Natural killer cell (primary cell): ENCODE results near the gene STAM. TPM values are rescaled to one million over a fixed set of nuclear protein-coding genes. Genes with fewer than 3 reads are reported as not detected.

ENCODE experiments used
- ATAC-seq, 3 donors: fragments of 150-1000 bp in 2 of 3; fragments of 200-7000 bp in 1 of 3; cut with Tn5 transposase; 1 replicate in 1 of 3; 2 replicates in 2 of 3; pipeline ENCODE4 v1.10.0; 2021; ENCODE audit warnings: mild to moderate bottlenecking in 2 of 3, moderate library complexity in 2 of 3
- DNase-seq, 2 donors: peaks; one replicate each; pipeline versions ENCODE4 v3.0.0 to v3.0.0-alpha.2; 2013 to 2021; ENCODE audit warnings: mixed read lengths in 1 of 2
- H3K27ac ChIP-seq: one replicate; pipeline ENCODE4 v1.5.1; 2013; ENCODE audit warnings: mild to moderate bottlenecking, low read length
- H3K27me3 ChIP-seq: one replicate; pipeline ENCODE4 v1.6.1; 2013; ENCODE audit warnings: low read length; ENCODE audit not compliant: control insufficient read depth, insufficient read depth
- H3K36me3 ChIP-seq: one replicate; pipeline ENCODE4 v1.6.1; 2013; ENCODE audit warnings: low read length; ENCODE audit not compliant: control insufficient read depth, insufficient read depth
- H3K4me1 ChIP-seq: one replicate; pipeline ENCODE4 v1.6.1; 2013; ENCODE audit warnings: low read length; ENCODE audit not compliant: control insufficient read depth, insufficient read depth
- H3K4me3 ChIP-seq: one replicate; pipeline ENCODE4 v1.5.1; 2013; ENCODE audit warnings: low read length
- H3K9me3 ChIP-seq: one replicate; pipeline ENCODE4 v1.6.1; 2013; ENCODE audit warnings: low read length; ENCODE audit not compliant: control insufficient read depth, insufficient read depth
- H3K27ac Mint-ChIP-seq, 2 donors: one replicate each; pipeline ENCODE4 v1.8.0; 2022; ENCODE audit warnings: mild to moderate bottlenecking in 2 of 2, mixed read lengths in 2 of 2, moderate library complexity in 1 of 2
- H3K27me3 Mint-ChIP-seq, 2 donors: one replicate each; pipeline ENCODE4 v1.8.0; 2022; ENCODE audit warnings: low read depth in 2 of 2, mixed read lengths in 2 of 2
- H3K36me3 Mint-ChIP-seq: one replicate; pipeline ENCODE4 v1.8.0; 2022; ENCODE audit warnings: mixed read lengths
- H3K4me1 Mint-ChIP-seq, 2 donors: one replicate each; pipeline ENCODE4 v1.8.0; 2022; ENCODE audit warnings: mixed read lengths in 2 of 2
- H3K4me3 Mint-ChIP-seq: one replicate; pipeline ENCODE4 v1.8.0; 2022; ENCODE audit warnings: mild to moderate bottlenecking, moderate library complexity, mixed read lengths
- H3K9me3 Mint-ChIP-seq, 2 donors: one replicate each; pipeline ENCODE4 v1.8.0; 2022; ENCODE audit warnings: mixed read lengths in 2 of 2
- CTCF ChIP-seq: fragments of 200-600 bp; IDR thresholded peaks from one replicate; pipeline ENCODE4 v1.8.0; 2022; ENCODE audit warnings: antibody characterized with exemption
- WGBS: methylation state at CpG from one replicate; pipeline ENCODE4 v1.1.7; 2013; ENCODE audit warnings: missing lambda C conversion rate; ENCODE audit not compliant: insufficient coverage; 5-methylcytosine and 5-hydroxymethylcytosine counted together
- intact Hi-C: fragments of 100-400 bp; cut with micrococcal nuclease; formaldehyde crosslinking; loops from one replicate; pipeline ENCODE4 v1.14.2; 2022
- total RNA-seq, 4 donors: library from RNA; stranded (reverse); fragments of 120-200 nt in 1 of 4; gene quantifications; one replicate each; pipeline versions ENCODE4 v1.2.3 to v1.2.4, GENCODE V29; 2013 to 2022

STAM gene
- total RNA-seq, 3 donors from 2014 or later (not counting 1 experiment from before 2014, with no cell fraction given), result 37.8 to 40.2 (median 38.6) TPM

GRCh38 chr10:17607603-17608332 lies 36.2 kb upstream of the STAM start:
- Histone ChIP-seq H3K36me3 (no peaks in the 10 kb centered on the region), H3K4me1 (no peaks in the 10 kb centered on the region), H3K27ac (no peak overlapping the region), H3K9me3 (no peaks in the 10 kb centered on the region), H3K4me3 (no peak overlapping the region), H3K27me3 (no peaks in the 10 kb centered on the region)
- H3K4me3 Mint-ChIP-seq, result no peak overlapping the region
- no peak overlapping the region for H3K27ac Mint-ChIP-seq
- DNase-seq (peak in 1 of 2 donors; percentile 79), ATAC-seq (peak; percentile 87 to 95 (median 87))
- intact Hi-C loops, result loop anchor here (1.0 kb wide), 2 partner anchors 136 to 265 kb away; no protein-coding TSS in a partner anchor
- H3K27me3 Mint-ChIP-seq, result no peaks in the 10 kb centered on the region
- 63% methylated on average over 9 of the region's 9 CpGs for WGBS
- H3K36me3 Mint-ChIP-seq, result no peaks in the 10 kb centered on the region
- TF ChIP-seq CTCF, result peak; percentile 96
- no peaks in the 10 kb centered on the region for H3K9me3 Mint-ChIP-seq
- peaks cover 0 to 7% of the 10 kb centered on the region in 2 donors for H3K4me1 Mint-ChIP-seq

- Mint-ChIP-seq H3K27ac (no peak overlapping the region), H3K4me3 (no peak overlapping the region), H3K4me1 (peaks cover 0 to 7% of the 10 kb centered on the region in 2 donors), H3K9me3 (no peaks in the 10 kb centered on the region), H3K36me3 (no peaks in the 10 kb centered on the region), H3K27me3 (no peaks in the 10 kb centered on the region)
- Histone ChIP-seq H3K27me3 (no peaks in the 10 kb centered on the region), H3K36me3 (no peaks in the 10 kb centered on the region), H3K4me1 (no peaks in the 10 kb centered on the region), H3K4me3 (no peak overlapping the region), H3K27ac (no peak overlapping the region), H3K9me3 (no peaks in the 10 kb centered on the region)
- DNase-seq (no peak), ATAC-seq (no peak)
- intact Hi-C loops, result no loop called here
- WGBS, result 85% methylated on average over 12 of the region's 13 CpGs
- no peak for TF ChIP-seq CTCF
Observed at GRCh38 chr10:17609523-17610079, 34.4 kb upstream of the STAM start.

GRCh38 chr10:17616403-17617030 lies 27.4 kb upstream of the STAM start:
- Mint-ChIP-seq H3K4me1 (peaks cover 0 to 5% of the 10 kb centered on the region in 2 donors), H3K27me3 (peaks cover 5 to 19% of the 10 kb centered on the region in 2 donors), H3K27ac (no peak overlapping the region), H3K36me3 (no peaks in the 10 kb centered on the region), H3K4me3 (peak overlapping the region; percentile 65), H3K9me3 (no peaks in the 10 kb centered on the region)
- peak overlapping the region; percentile 52 for H3K4me3 ChIP-seq
- 3% methylated on average over 48 of the region's 48 CpGs for WGBS
- DNase-seq, result peak; percentile 28 to 39
- no peaks in the 10 kb centered on the region for H3K9me3 ChIP-seq
- no peak for TF ChIP-seq CTCF
- H3K36me3 ChIP-seq, result no peaks in the 10 kb centered on the region
- peaks cover 12% of the 10 kb centered on the region for H3K4me1 ChIP-seq
- no peaks in the 10 kb centered on the region for H3K27me3 ChIP-seq
- intact Hi-C loops, result loop anchor here (2.0 kb wide), 1 partner anchor 28 kb away; the partner anchor contains the start of gene STAM
- peak; percentile 64 to 76 (median 67) for ATAC-seq
- H3K27ac ChIP-seq, result no peak overlapping the region
